NCI-H460 (cell line): Measurements from ENCODE around the gene CT45A7. TPM values are rescaled to one million over a fixed set of nuclear protein-coding genes. Genes with fewer than 3 reads are reported as not detected.
"Not testable (repeated sequence)": the region's sequence is repeated elsewhere in the genome, so short reads cannot be mapped to it uniquely, and the experiment has no call there.

Experiments used
- DNase-seq: peaks from one replicate; pipeline ENCODE4 v3.0.0-alpha.2; 2016; ENCODE audit warnings: low read depth; ENCODE audit errors: extremely low read depth
- polyA plus RNA-seq: library from polyadenylated mRNA; depleted of rRNA; stranded (reverse); fragments of >200 nt; gene quantifications from 2 replicates; pipeline ENCODE4 v1.2.3, GENCODE V29; 2014; cell fraction: nucleus; rRNA removed
- total RNA-seq: library from RNA; depleted of rRNA; stranded (reverse); fragments of >200 nt; shearing (Covaris generic); gene quantifications from 2 replicates; pipeline ENCODE4 v1.2.3, GENCODE V29; 2014; rRNA removed

The CT45A7 gene, protein sequence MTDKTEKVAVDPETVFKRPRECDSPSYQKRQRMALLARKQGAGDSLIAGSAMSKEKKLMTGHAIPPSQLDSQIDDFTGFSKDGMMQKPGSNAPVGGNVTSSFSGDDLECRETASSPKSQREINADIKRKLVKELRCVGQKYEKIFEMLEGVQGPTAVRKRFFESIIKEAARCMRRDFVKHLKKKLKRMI
- total RNA-seq = 0.22 TPM in 1 of 2 replicates, not detected in the other
- polyA plus RNA-seq = not detected in 2 replicates

DNA sequence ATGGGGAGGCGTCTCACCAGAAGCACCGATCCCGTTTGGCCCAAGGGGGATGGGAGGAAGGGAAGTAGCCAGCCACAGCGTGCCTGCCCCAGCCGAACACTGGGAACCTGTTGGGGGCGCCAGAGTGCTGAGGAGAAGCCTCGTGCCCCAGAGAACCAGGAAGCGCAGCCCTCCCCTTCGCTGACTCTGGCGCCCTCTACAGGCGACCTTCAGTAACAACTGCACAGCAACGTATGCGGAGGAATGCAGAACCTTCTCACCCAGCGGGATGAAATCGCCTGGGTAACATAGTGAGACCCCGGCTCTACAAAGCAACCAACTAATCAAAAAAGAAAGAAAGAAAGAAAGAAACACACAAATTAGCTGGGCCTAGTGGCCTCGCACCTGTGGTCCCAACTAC lies at the start of gene CT45A7:
TSS of gene CT45A7 (minus strand) at position 101 of the 400 bp plus-strand sequence. CDS start 3,747 bp downstream, outside the sequence.
- DNase-seq = not testable (repeated sequence)

DNA sequence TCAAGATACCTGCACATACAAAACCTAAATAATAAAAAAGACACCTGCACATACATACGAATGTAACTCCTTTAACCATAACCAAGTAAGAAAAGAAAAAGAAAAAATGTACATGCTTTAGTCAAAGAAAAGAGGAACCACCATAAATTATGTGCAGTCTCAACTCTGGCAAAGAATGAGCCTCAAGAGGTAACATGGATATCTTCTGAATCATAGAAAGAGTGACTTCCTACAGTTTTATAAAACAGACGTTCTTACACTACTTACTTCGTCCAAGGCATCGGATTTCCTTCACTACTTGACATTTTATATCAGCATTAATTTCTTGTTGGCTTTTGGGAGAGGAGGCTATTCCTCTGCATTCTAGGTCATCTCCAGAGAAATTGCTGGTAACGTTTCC lies 45.7 kb upstream of the CT45A7 start:
- not testable (repeated sequence) for DNase-seq

DNA sequence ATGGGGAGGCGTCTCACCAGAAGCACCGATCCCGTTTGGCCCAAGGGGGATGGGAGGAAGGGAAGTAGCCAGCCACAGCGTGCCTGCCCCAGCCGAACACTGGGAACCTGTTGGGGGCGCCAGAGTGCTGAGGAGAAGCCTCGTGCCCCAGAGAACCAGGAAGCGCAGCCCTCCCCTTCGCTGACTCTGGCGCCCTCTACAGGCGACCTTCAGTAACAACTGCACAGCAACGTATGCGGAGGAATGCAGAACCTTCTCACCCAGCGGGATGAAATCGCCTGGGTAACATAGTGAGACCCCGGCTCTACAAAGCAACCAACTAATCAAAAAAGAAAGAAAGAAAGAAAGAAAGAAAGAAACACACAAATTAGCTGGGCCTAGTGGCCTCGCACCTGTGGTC lies 34.6 kb upstream of the CT45A7 start, which contains the start of gene CT45A9:
TSS of gene CT45A9 (minus strand) at position 101 of the 400 bp plus-strand sequence. CDS start 3,751 bp downstream, outside the sequence.
- DNase-seq = not testable (repeated sequence)

DNA sequence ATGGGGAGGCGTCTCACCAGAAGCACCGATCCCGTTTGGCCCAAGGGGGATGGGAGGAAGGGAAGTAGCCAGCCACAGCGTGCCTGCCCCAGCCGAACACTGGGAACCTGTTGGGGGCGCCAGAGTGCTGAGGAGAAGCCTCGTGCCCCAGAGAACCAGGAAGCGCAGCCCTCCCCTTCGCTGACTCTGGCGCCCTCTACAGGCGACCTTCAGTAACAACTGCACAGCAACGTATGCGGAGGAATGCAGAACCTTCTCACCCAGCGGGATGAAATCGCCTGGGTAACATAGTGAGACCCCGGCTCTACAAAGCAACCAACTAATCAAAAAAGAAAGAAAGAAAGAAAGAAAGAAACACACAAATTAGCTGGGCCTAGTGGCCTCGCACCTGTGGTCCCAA lies 17.4 kb upstream of the CT45A7 start, which contains the start of gene CT45A8:
TSS of gene CT45A8 (minus strand) at position 101 of the 400 bp plus-strand sequence. CDS start 3,755 bp downstream, outside the sequence.
- not testable (repeated sequence) for DNase-seq

DNA sequence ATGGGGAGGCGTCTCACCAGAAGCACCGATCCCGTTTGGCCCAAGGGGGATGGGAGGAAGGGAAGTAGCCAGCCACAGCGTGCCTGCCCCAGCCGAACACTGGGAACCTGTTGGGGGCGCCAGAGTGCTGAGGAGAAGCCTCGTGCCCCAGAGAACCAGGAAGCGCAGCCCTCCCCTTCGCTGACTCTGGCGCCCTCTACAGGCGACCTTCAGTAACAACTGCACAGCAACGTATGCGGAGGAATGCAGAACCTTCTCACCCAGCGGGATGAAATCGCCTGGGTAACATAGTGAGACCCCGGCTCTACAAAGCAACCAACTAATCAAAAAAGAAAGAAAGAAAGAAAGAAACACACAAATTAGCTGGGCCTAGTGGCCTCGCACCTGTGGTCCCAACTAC lies 17.2 kb downstream of the CT45A7 start, which contains the start of gene CT45A2:
TSS of gene CT45A2 (minus strand) at position 101 of the 400 bp plus-strand sequence. CDS start 3,747 bp downstream, outside the sequence.
- not testable (repeated sequence) for DNase-seq

DNA sequence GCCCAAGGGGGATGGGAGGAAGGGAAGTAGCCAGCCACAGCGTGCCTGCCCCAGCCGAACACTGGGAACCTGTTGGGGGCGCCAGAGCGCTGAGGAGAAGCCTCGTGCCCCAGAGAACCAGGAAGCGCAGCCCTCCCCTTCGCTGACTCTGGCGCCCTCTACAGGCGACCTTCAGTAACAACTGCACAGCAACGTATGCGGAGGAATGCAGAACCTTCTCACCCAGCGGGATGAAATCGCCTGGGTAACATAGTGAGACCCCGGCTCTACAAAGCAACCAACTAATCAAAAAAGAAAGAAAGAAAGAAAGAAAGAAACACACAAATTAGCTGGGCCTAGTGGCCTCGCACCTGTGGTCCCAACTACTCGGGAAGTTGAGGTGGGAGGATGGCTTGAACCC lies 34.4 kb downstream of the CT45A7 start, which contains the start of gene CT45A6:
TSS of gene CT45A6 (minus strand) at position 101 of the 400 bp plus-strand sequence. CDS start 3,794 bp downstream, outside the sequence.
- DNase-seq = not testable (repeated sequence)

DNA sequence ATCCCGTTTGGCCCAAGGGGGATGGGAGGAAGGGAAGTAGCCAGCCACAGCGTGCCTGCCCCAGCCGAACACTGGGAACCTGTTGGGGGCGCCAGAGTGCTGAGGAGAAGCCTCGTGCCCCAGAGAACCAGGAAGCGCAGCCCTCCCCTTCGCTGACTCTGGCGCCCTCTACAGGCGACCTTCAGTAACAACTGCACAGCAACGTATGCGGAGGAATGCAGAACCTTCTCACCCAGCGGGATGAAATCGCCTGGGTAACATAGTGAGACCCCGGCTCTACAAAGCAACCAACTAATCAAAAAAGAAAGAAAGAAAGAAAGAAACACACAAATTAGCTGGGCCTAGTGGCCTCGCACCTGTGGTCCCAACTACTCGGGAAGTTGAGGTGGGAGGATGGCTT lies 51.7 kb downstream of the CT45A7 start, which contains the start of gene CT45A5:
TSS of gene CT45A5 (minus strand) at position 101 of the 400 bp plus-strand sequence. CDS start 3,774 bp downstream, outside the sequence.
- DNase-seq = not testable (repeated sequence)

Other genes starting within 250 kb of the CT45A7 start
- gene CT45A1, start 123.6 kb downstream of the CT45A7 start, total RNA-seq = not detected in 2 replicates
- gene CT45A3, start 69.1 kb downstream of the CT45A7 start, total RNA-seq = not detected in 2 replicates
- not detected in 2 replicates for gene CT45A5, start 51.8 kb downstream of the CT45A7 start, total RNA-seq
- not detected in 2 replicates for gene CT45A6, start 34.5 kb downstream of the CT45A7 start, total RNA-seq
- not detected in 2 replicates for gene CT45A2, start 17.3 kb downstream of the CT45A7 start, total RNA-seq
- gene CT45A8, start 17.3 kb upstream of the CT45A7 start, total RNA-seq = not detected in 2 replicates
- gene CT45A9, start 34.5 kb upstream of the CT45A7 start, total RNA-seq = not detected in 2 replicates
- not detected in 2 replicates for gene CT45A10, start 56.2 kb upstream of the CT45A7 start, total RNA-seq
- not detected in 2 replicates for gene SAGE1, start 56.4 kb upstream of the CT45A7 start, total RNA-seq
- 39.1 and 39.2 TPM in 2 replicates for gene MMGT1, start 136.7 kb upstream of the CT45A7 start, total RNA-seq
- 15.4 and 18.0 TPM in 2 replicates for gene SLC9A6, start 148.2 kb upstream of the CT45A7 start, total RNA-seq